GM12891 (cell line): ENCODE results near the gene SF3B4.

Source experiments
- POLR2A ChIP-seq: IDR thresholded peaks from 2 replicates; pipeline ENCODE4 v1.6.1; 2011; ENCODE audit warnings: low read depth, low read length, control low read depth
- POLR2AphosphoS5 ChIP-seq: IDR thresholded peaks from 2 replicates; pipeline ENCODE4 v1.6.1; 2011; ENCODE audit warnings: low read depth, low read length, control low read depth
- POU2F2 ChIP-seq: IDR thresholded peaks from 2 replicates; pipeline ENCODE4 v1.6.1; 2011; ENCODE audit warnings: low read depth, mild to moderate bottlenecking, control low read depth, low read length, moderate library complexity
- SPI1 ChIP-seq: IDR thresholded peaks from 2 replicates; pipeline ENCODE4 v1.6.1; 2011; ENCODE audit warnings: low read depth, low read length, control low read depth

- peak; percentile 52; the same call in 1 of the 2 replicates for TF ChIP-seq POLR2A
- TF ChIP-seq POU2F2 = no peak; the same call in none of the 2 replicates
- TF ChIP-seq POLR2AphosphoS5 = peak; percentile 52
- TF ChIP-seq SPI1 = peak; percentile 18; the same call in 1 of the 2 replicates
These were observed 39.2 kb downstream of the SF3B4 start for GRCh38 chr1:149888247-149888998.
